KOPT-K1 (cell line): ENCODE results near the gene ARMC2.
"Not testable (repeated sequence)": the region's sequence is repeated elsewhere in the genome, so short reads cannot be mapped to it uniquely, and the experiment has no call there.

Source experiments
- H3K27ac ChIP-seq: fragments of 200-600 bp; sonication (generic); 2 replicates; pipeline ENCODE4 v1.5.1; 2016; ENCODE audit warnings: antibody characterized with exemption, mild to moderate bottlenecking, low read depth, low read length; ENCODE audit not compliant: poor library complexity, severe bottlenecking
- H3K36me3 ChIP-seq: fragments of 200-600 bp; sonication (generic); 2 replicates; pipeline ENCODE4 v1.5.1; 2017; ENCODE audit warnings: antibody characterized with exemption, mild to moderate bottlenecking, low read length, moderate library complexity; ENCODE audit not compliant: insufficient read depth
- H3K9me3 ChIP-seq: fragments of 200-600 bp; sonication (generic); 2 replicates; pipeline ENCODE4 v1.5.1; 2017; ENCODE audit warnings: antibody characterized with exemption, low read length, mild to moderate bottlenecking; ENCODE audit not compliant: insufficient read depth, poor library complexity, severe bottlenecking

The ARMC2 gene

GRCh38 chr6:108845145-108845544 lies 3.1 kb upstream of the ARMC2 start:
- H3K36me3 ChIP-seq = no peaks in the 10 kb centered on the region
- no peaks in the 10 kb centered on the region for H3K9me3 ChIP-seq
- H3K27ac ChIP-seq = no peak overlapping the region

DNA sequence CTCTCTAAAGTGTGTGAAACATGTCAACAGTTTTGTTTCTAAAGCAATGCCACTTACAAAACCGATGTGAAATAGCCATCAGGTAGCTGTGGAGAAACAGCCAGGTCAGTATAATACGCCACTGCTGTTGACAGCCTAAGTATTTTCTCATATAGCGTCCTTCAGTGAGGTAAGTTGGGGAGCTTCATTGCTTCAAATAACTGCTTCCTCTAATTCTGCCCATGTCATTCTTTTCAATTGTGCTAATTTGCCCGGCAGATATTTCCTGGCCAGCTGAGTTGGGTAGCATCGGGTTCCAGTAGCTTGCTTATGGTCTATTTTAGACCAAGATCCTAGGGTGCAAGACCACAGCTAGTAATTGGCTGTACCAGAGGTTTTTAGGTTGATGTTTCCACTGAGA lies 2.1 kb upstream of the ARMC2 start:
- Histone ChIP-seq H3K36me3 (no peaks in the 10 kb centered on the region), H3K27ac (no peak overlapping the region), H3K9me3 (no peaks in the 10 kb centered on the region)

DNA sequence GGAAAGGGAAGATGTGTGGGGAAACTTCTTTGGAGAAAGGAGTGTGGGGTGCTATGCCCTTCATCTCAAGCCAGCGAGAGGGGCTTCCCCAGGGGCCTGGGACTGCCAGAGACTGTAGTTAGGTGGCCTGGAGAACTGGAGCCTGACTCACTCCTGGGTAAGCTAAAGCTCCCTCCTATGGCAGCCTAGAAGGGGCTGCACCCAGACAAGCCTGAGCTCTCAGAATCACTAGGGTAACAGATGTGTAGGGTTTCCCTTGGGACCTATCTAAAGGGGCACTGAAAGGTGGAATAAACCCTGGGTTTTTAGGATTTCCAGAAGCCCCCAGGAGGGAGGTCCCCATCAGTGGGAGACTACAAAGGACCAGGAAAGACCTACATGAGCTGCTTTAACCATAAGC lies 1.6 kb upstream of the ARMC2 start:
- H3K27ac ChIP-seq = no peak overlapping the region
- no peaks in the 10 kb centered on the region for H3K36me3 ChIP-seq
- no peaks in the 10 kb centered on the region for H3K9me3 ChIP-seq

DNA sequence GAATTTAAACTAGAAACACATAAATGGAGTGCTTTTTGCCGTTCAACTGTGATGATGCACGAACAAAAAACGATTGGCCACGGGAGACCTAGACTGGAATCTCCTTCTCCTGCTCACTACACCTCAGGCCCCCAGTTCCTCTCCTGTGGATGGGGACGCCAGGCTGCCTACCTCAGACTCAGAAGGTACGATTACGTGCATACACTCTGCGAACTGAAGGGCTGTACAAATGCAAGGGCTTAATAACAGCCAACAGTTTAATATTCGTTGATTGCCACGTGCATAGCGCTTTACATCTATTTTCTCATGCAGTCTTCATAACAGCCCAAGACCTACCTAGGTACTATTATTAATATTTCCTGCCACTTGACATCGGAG lies 495 bp upstream of the ARMC2 start:
- Histone ChIP-seq H3K36me3 (no peaks in the 10 kb centered on the region), H3K9me3 (no peaks in the 10 kb centered on the region), H3K27ac (peak overlapping the region; percentile 56)

DNA sequence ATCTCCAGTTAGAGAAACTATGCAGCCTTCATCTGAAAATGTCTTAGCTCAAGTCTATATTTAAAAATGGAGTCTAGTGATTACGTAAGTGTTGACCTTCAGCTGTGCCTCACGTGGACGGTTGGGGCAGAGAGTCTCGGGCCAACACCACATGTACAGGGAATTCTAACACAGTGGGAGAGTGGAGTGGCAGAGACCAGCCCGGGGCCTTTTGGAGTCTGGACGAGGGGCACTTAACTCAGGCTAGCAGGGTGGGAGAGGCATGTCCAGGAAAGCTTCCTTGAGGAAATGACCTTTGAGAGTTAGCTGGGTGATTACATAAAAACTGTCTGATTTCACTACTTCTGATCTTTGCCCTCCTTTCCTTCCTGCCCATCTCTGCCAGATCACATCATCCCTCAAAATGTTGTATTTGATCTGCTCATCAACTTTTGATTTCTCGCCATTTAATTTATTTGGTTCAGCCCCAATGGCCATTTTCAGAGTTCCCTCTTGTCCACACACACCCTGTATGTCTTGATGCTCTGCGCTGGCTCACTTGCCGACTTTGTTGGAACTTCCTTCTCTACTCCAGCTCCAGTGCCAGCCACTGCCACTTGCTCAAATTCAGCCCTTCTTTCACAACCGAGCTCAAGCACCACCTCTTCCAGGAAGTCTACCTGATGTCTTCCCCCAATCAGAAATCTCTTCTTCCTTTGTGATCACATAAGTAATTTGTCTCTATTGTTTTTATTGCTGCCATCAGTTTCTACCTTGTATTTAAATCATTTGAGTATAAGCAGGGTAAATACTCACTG lies 2.6 kb downstream of the ARMC2 start:
- no peaks in the 10 kb centered on the region for H3K9me3 ChIP-seq
- peaks cover 11% of the 10 kb centered on the region; the same call in 1 of the 2 replicates for H3K36me3 ChIP-seq
- no peak overlapping the region for H3K27ac ChIP-seq

DNA sequence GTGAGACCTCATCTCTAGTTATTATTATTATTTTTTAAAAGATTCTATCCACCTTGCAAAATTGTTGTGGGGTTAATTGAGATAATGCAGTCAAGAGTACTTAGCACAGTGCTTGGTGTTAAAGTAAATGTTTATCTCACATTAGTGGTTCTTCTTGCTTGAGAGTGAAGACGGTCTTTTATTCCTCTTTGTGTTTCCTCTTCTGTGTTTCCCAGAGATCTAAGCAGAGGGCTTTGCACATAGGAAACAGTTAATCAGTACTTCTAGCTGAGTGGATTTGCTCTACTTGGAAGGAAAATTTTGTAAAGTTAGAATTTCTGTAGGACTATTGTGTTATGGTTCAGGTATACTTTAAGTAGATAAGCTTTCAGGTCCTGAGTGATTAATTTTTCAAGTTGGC lies 3.5 kb downstream of the ARMC2 start:
- Histone ChIP-seq H3K9me3 (peaks cover 7% of the 10 kb centered on the region), H3K27ac (no peak overlapping the region), H3K36me3 (peaks cover 20% of the 10 kb centered on the region; the same call in 1 of the 2 replicates)

DNA sequence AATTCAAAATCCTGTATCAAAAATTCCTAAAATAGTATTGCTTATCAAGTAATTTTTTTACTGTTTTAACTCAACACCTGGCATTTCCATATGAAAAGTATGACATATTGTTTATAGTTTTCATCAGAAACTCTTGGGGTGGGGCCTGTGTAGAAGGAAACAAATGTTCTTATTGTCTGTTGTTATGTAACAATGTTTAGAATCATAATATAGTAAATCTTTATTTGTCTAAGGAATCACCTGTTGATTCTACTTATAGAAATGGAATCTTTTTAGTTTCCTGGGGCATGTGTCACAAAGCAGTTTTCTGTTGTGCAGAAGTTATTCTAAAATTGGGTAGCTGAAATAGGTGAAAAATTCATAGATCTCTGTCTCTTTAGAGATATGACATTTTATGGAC lies 4.9 kb downstream of the ARMC2 start:
- Histone ChIP-seq H3K27ac (no peak overlapping the region), H3K9me3 (peaks cover 18% of the 10 kb centered on the region), H3K36me3 (peaks cover 31% of the 10 kb centered on the region; the same call in 1 of the 2 replicates)

DNA sequence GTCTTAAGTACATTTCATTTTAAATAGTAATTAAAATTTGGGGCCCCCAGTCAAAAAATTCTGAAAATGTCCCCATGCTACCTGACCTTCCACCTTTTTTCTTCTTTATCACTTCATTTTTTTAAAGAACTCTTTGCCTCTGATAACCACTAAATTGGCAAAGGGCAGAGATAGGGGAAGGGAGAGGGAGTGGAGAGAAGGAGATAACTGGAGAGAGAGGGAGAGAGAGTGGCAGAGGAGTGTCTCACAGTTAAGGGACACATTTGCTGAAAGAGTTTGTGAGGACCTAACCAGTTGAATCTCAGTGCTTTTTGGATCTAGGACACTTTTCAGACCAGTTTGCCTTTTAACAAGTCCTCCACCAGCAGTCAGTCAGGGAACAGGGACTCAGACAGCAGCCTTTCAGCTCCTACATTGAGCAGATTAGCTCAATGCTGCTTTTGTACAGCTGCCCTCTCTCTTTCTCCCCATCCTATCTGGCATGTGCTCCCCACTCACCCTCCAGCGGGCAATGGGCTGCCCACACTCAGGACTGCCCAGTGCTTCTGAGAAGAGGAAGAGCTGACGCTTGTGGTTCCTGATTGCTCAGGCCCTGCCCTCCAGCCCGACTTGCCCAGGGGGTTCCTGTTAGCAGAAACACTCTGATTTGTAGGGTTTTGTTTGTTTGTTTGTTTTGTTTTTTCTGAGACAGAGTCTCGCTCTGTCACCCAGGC lies 14.4 kb downstream of the ARMC2 start:
- H3K9me3 ChIP-seq = peaks cover 2% of the 10 kb centered on the region
- no peak overlapping the region for H3K27ac ChIP-seq
- peaks cover 11% of the 10 kb centered on the region for H3K36me3 ChIP-seq

DNA sequence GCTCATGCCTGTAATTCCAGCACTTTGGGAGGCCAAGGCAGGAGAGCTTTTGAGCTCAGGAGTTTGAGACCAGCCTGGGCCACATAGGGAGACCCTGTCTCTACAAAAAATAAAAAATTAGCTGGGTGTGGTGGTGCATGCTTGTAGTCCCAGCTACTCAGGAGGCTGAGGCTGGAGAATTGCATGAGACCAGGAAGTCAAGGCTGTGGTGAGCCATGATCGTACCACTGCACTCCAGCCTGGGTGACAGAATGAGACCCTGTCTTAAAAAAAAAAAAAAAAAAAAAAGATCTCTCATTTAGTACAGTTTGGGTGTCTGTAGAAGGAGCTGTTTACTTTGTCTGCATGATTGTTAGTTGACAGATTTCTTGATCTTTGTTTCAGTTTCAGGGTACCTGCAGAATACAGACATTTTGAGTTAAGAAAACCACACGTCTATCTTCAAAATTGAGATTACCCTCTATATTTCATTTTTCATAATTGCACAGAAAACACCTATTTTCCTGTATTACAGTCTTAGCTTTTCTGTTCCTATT lies 17.6 kb downstream of the ARMC2 start:
- peak overlapping the region; percentile 1 for H3K27ac ChIP-seq
- not testable (repeated sequence) for H3K9me3 ChIP-seq, H3K36me3 ChIP-seq

GRCh38 chr6:108866798-108867197 lies 18.6 kb downstream of the ARMC2 start:
- Histone ChIP-seq H3K36me3 (no peaks in the 10 kb centered on the region), H3K27ac (no peak overlapping the region), H3K9me3 (no peaks in the 10 kb centered on the region)

DNA sequence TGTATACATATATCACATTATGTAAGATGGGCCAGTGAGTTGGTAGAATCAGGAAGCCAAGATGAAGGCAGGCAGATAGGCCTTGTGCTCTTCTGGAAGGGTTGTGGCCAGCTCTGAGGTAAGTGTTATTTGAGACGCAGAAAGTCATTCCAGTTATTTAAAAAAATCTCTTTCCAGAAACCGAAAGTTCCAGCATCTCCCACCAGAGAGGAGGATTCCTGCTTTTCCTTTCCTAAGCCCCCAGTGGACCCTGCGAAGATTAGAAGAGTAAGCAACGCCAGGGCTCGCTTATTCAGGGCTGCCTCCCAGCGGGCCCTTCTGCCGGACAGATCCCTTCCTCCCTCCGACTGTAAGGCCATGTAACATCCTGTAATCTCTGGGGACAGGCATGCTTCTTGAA lies 20.4 kb downstream of the ARMC2 start:
- H3K36me3 ChIP-seq = no peaks in the 10 kb centered on the region
- no peak overlapping the region for H3K27ac ChIP-seq
- no peaks in the 10 kb centered on the region for H3K9me3 ChIP-seq

DNA sequence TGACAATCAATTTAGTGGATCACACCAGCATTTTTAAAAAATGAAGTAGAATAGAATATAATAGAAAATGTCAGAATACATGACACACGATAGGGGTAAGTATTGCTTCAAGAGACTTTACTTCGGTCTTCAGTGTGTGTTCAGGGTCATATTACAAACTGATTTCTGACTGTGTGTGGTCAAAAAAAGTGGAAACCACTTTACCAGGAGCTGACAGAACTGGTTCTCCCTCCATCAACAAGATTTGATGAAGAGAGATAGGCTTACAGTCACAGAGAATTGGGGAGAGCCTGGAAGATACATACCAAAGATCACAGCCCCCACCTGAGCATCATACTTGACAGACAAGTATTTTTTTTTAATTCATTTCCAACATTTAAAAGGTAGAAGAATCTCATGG lies 21.7 kb downstream of the ARMC2 start:
- Histone ChIP-seq H3K36me3 (no peaks in the 10 kb centered on the region), H3K9me3 (no peaks in the 10 kb centered on the region), H3K27ac (no peak overlapping the region)

GRCh38 chr6:108870357-108870756 lies 22.1 kb downstream of the ARMC2 start:
- no peaks in the 10 kb centered on the region for H3K36me3 ChIP-seq
- no peaks in the 10 kb centered on the region for H3K9me3 ChIP-seq
- no peak overlapping the region for H3K27ac ChIP-seq

GRCh38 chr6:108872141-108872557 lies 23.9 kb downstream of the ARMC2 start:
- Histone ChIP-seq H3K27ac (no peak overlapping the region), H3K36me3 (no peaks in the 10 kb centered on the region), H3K9me3 (no peaks in the 10 kb centered on the region)

- Histone ChIP-seq H3K36me3 (no peaks in the 10 kb centered on the region), H3K9me3 (no peaks in the 10 kb centered on the region), H3K27ac (no peak overlapping the region)
These were observed 24.4 kb downstream of the ARMC2 start for GRCh38 chr6:108872575-108872974.
